ENCODE measurements around the gene ANKRD33. TPM values are rescaled to one million over a fixed set of nuclear protein-coding genes. Genes with fewer than 3 reads are reported as not detected.

The ANKRD33 gene
- total RNA-seq, 1 experiment from 2014 or later = not detected

DNA sequence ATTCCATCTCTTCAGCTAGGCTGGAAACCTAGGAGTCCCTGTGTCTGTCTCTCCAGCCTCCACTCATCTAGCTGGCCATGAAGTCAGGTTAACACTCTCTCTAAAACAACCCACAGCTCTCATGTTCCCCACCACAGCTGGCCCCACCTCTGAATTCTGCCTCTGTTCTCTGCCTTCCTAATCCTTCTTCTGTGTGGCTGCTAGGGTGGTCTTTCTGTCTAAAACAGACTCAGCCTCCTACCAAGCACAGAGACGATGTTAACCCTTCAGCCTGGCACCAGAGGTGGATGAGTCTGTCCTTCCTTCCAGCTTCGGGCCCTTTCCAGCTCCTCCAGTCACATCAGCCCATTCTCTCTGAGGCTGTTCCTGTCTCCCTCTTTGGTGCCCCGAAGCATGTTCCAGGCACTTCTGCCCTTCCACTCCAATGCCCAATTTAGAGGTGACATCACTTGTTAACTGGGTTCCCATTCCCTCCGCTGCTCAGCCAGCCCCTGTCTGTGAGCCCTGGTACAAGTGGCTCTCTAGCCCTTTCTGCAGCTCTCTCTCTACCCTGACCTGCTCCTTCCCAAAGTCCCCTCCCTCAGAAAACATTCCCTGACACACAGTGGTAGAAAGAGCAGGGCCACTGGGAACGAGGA lies 48.5 kb upstream of the ANKRD33 start:
- CTCF ChIA-PET = no interaction called here
- intact Hi-C loops (cut with micrococcal nuclease) = no loop called here
- ATAC-seq = no peak

DNA sequence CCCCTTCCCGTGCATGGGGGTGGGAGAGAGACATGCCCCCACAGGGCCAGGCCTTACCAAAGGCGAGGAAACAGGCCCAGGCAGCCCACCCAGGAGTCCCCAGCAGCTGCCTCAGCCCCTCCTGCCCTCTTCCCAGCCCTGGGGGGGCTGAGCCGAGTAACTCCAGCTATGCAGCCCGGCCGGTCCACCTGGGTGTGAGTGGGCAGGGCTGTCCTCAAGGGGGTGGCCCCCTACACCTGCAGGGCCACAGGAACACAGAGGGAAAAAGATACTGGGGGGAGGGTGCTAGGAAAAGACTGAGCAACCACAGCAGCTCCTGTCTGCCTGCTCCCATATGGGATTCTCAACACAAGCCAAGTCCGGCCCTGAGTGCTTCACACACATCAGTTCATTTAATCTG lies 46.9 kb upstream of the ANKRD33 start:
- DNase-seq (no peak), ATAC-seq (no peak)
- Histone ChIP-seq H3F3A (ENCODE audit: low read length, unreplicated experiment) (no peaks in the 10 kb centered on the region), H4K20me1 (ENCODE audit: low read length) (no peaks in the 10 kb centered on the region), H2AFZ (ENCODE audit: low read length) (no peak overlapping the region), H3K79me2 (ENCODE audit: low read length) (no peaks in the 10 kb centered on the region), H3K36me3 (ENCODE audit: low read depth, low read length) (no peaks in the 10 kb centered on the region), H3K9me3 (ENCODE audit: low read length) (no peaks in the 10 kb centered on the region), H3K9me2 (replicated peaks; ENCODE audit: low read length) (no peaks in the 10 kb centered on the region), H3K4me2 (ENCODE audit: low read length) (no peak overlapping the region), H3K4me1 (ENCODE audit: insufficient read depth, low read length) (peaks cover 4% of the 10 kb centered on the region; the same call in 1 of the 2 replicates), H3K9ac (ENCODE audit: low read length) (no peak overlapping the region), H3K4me3 (ENCODE audit: low read length) (no peak overlapping the region), H3K27me3 (ENCODE audit: low read length) (peaks cover 36% of the 10 kb centered on the region), H3K27ac (ENCODE audit: low read length) (no peak overlapping the region)
- CTCF ChIA-PET = no interaction called here
- POLR2A ChIA-PET (ENCODE audit: unreplicated experiment) = no interaction called here
- no TSS peak for BruUV-seq (replicated peaks)
- intact Hi-C loops (cut with micrococcal nuclease) = no loop called here
- TF ChIP-seq EZH2phosphoT487 (IDR thresholded peaks at IDR 0.05; ENCODE audit: borderline replicate concordance, low read length) = no peak
- no peak for TF ChIP-seq CTCF (conservative IDR thresholded peaks at IDR 0.05; ENCODE audit: low read depth, low read length)
- TF ChIP-seq EZH2 (IDR thresholded peaks at IDR 0.05; ENCODE audit: low read length, unreplicated experiment) = no peak

More for the DNA sequence above, 48.5 kb upstream of the ANKRD33 start:
- POLR2A ChIA-PET (ENCODE audit: unreplicated experiment) = no interaction called here
- Histone ChIP-seq H3K27me3 (ENCODE audit: low read length) (peaks cover 27% of the 10 kb centered on the region), H2AFZ (ENCODE audit: low read length) (no peak overlapping the region), H3K9me3 (ENCODE audit: low read length) (no peaks in the 10 kb centered on the region), H3K9me2 (replicated peaks; ENCODE audit: low read length) (no peaks in the 10 kb centered on the region), H3K27ac (ENCODE audit: low read length) (no peak overlapping the region), H3K36me3 (ENCODE audit: low read depth, low read length) (no peaks in the 10 kb centered on the region), H3F3A (ENCODE audit: low read length, unreplicated experiment) (no peaks in the 10 kb centered on the region), H3K4me3 (ENCODE audit: low read length) (no peak overlapping the region), H3K4me2 (ENCODE audit: low read length) (no peak overlapping the region), H3K79me2 (ENCODE audit: low read length) (no peaks in the 10 kb centered on the region), H4K20me1 (ENCODE audit: low read length) (no peaks in the 10 kb centered on the region), H3K9ac (ENCODE audit: low read length) (no peak overlapping the region), H3K4me1 (ENCODE audit: insufficient read depth, low read length) (peaks cover 4% of the 10 kb centered on the region; the same call in 1 of the 2 replicates)
- no TSS peak for BruUV-seq (replicated peaks)
- no peak for DNase-seq
- TF ChIP-seq EZH2phosphoT487 (IDR thresholded peaks at IDR 0.05; ENCODE audit: borderline replicate concordance, low read length) (no peak), CTCF (conservative IDR thresholded peaks at IDR 0.05; ENCODE audit: low read depth, low read length) (no peak), EZH2 (IDR thresholded peaks at IDR 0.05; ENCODE audit: low read length, unreplicated experiment) (no peak)

GRCh38 chr12:51841727-51842126 lies 46.2 kb upstream of the ANKRD33 start:
- Histone ChIP-seq H3K27me3 (ENCODE audit: low read length) (peaks cover 36% of the 10 kb centered on the region), H2AFZ (ENCODE audit: low read length) (no peak overlapping the region), H3K9me2 (replicated peaks; ENCODE audit: low read length) (no peaks in the 10 kb centered on the region), H3K79me2 (ENCODE audit: low read length) (no peaks in the 10 kb centered on the region), H3K9me3 (ENCODE audit: low read length) (no peaks in the 10 kb centered on the region), H3K4me1 (ENCODE audit: insufficient read depth, low read length) (no peaks in the 10 kb centered on the region), H3K27ac (ENCODE audit: low read length) (no peak overlapping the region), H3F3A (ENCODE audit: low read length, unreplicated experiment) (no peaks in the 10 kb centered on the region), H3K4me2 (ENCODE audit: low read length) (no peak overlapping the region), H3K4me3 (ENCODE audit: low read length) (no peak overlapping the region), H3K36me3 (ENCODE audit: low read depth, low read length) (no peaks in the 10 kb centered on the region), H4K20me1 (ENCODE audit: low read length) (no peaks in the 10 kb centered on the region), H3K9ac (ENCODE audit: low read length) (no peak overlapping the region)
- DNase-seq (no peak), ATAC-seq (no peak)
- POLR2A ChIA-PET (ENCODE audit: unreplicated experiment) = no interaction called here
- intact Hi-C loops (cut with micrococcal nuclease) = no loop called here
- BruUV-seq (replicated peaks) = no TSS peak
- CTCF ChIA-PET = no interaction called here
- no peak for TF ChIP-seq CTCF (conservative IDR thresholded peaks at IDR 0.05; ENCODE audit: low read depth, low read length)
- TF ChIP-seq EZH2phosphoT487 (IDR thresholded peaks at IDR 0.05; ENCODE audit: borderline replicate concordance, low read length) = no peak
- no peak for TF ChIP-seq EZH2 (IDR thresholded peaks at IDR 0.05; ENCODE audit: low read length, unreplicated experiment)
